Body of pancreas (tissue), 4 donors: ENCODE measurements around the gene RNF223.

Experiments used
- CTCF ChIP-seq, 7 experiments: fragments of 450-650 bp in 4 of 7; fragments of 200-600 bp in 3 of 7; sonication (generic) in 3 of 7; IDR thresholded peaks; one replicate each; pipeline ENCODE4 v1.5.1; 2016 to 2019; ENCODE audit warnings: antibody characterized with exemption in 7 of 7
- POLR2A ChIP-seq, 3 donors: fragments of 450-650 bp; IDR thresholded peaks; one replicate each; pipeline ENCODE4 v1.6.1; 2016; ENCODE audit warnings: antibody characterized with exemption in 3 of 3, mild to moderate bottlenecking in 2 of 3

- TF ChIP-seq CTCF (IDR thresholded peaks at IDR 0.05) (peak; percentile 44 to 90 (median 75)), POLR2A (IDR thresholded peaks at IDR 0.05) (no peak)
Measured at GRCh38 chr1:1033009-1033587, 41.0 kb downstream of the RNF223 start.
